ENCODE measurements around the gene FRMD6.
"Not testable (repeated sequence)": the region's sequence is repeated elsewhere in the genome, so short reads cannot be mapped to it uniquely, and the experiment has no call there.

DNA sequence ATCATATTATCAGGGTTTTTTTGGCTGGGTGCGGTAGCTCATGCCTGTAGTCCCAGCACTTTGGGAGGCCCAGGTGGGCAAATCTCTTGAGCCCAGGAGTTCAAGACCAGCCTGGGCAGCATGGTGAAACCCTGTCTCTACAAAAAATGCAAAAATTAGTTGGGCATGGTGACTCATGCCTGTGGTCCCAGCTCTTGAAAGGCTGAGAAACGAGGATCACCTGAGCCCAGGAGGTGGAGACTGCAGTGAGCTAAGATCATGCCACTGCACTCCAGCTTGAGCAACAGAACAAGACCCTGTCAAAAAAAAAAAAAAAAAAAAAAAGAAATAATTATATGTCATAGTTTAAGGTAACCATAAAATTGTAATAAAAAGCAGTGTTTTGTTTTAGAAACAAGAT lies 18.4 kb upstream of the FRMD6 start:
- TF ChIP-seq EP300, POLR2A, POLR2AphosphoS5 (IDR thresholded peaks at IDR 0.05): not testable (repeated sequence)
- TF ChIP-seq, protein P1, sequence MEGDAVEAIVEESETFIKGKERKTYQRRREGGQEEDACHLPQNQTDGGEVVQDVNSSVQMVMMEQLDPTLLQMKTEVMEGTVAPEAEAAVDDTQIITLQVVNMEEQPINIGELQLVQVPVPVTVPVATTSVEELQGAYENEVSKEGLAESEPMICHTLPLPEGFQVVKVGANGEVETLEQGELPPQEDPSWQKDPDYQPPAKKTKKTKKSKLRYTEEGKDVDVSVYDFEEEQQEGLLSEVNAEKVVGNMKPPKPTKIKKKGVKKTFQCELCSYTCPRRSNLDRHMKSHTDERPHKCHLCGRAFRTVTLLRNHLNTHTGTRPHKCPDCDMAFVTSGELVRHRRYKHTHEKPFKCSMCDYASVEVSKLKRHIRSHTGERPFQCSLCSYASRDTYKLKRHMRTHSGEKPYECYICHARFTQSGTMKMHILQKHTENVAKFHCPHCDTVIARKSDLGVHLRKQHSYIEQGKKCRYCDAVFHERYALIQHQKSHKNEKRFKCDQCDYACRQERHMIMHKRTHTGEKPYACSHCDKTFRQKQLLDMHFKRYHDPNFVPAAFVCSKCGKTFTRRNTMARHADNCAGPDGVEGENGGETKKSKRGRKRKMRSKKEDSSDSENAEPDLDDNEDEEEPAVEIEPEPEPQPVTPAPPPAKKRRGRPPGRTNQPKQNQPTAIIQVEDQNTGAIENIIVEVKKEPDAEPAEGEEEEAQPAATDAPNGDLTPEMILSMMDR (IDR thresholded peaks at IDR 0.05): not testable (repeated sequence)

All from upper lobe of left lung (tissue), 4 donors.